Measurements from ENCODE around the gene GRK5.
"Not testable (repeated sequence)": the region's sequence is repeated elsewhere in the genome, so short reads cannot be mapped to it uniquely, and the experiment has no call there.

Gene GRK5

GRCh38 chr10:119447823-119448546 is 240.6 kb downstream of the GRK5 start:
- no peak for DNase-seq

GRCh38 chr10:119448628-119449584 is 241.5 kb downstream of the GRK5 start:
- DNase-seq: no peak

GRCh38 chr10:119449760-119450461 is 242.5 kb downstream of the GRK5 start:
- no peak for DNase-seq

- no peak for DNase-seq
Measured at GRCh38 chr10:119450606-119451299, 243.4 kb downstream of the GRK5 start.

GRCh38 chr10:119451300-119451896 is 244.0 kb downstream of the GRK5 start:
- no peak for DNase-seq

- DNase-seq: no peak
Measured at GRCh38 chr10:119452396-119452795, 245.0 kb downstream of the GRK5 start.

GRCh38 chr10:119453313-119453712 is 245.9 kb downstream of the GRK5 start:
- no peak for DNase-seq

GRCh38 chr10:119454316-119454715 is 246.9 kb downstream of the GRK5 start:
- DNase-seq: no peak

GRCh38 chr10:119454990-119455389 is 247.6 kb downstream of the GRK5 start:
- no peak for DNase-seq

GRCh38 chr10:119455609-119456434 is 248.5 kb downstream of the GRK5 start:
- no peak for DNase-seq

GRCh38 chr10:119456435-119456810 is 249.1 kb downstream of the GRK5 start:
- DNase-seq: no peak

GRCh38 chr10:119457966-119458766 is 250.8 kb downstream of the GRK5 start:
- no peak for DNase-seq

GRCh38 chr10:119459681-119460340 is 252.4 kb downstream of the GRK5 start:
- no peak for DNase-seq

- DNase-seq: no peak
Measured at GRCh38 chr10:119460369-119461195, 253.2 kb downstream of the GRK5 start.

GRCh38 chr10:119461380-119461779 is 254.0 kb downstream of the GRK5 start:
- DNase-seq: no peak

- DNase-seq: no peak
Measured at GRCh38 chr10:119461923-119462322, 254.6 kb downstream of the GRK5 start.

- DNase-seq: no peak
Measured at GRCh38 chr10:119462773-119463172, 255.4 kb downstream of the GRK5 start.

- not testable (repeated sequence) for DNase-seq
Measured at GRCh38 chr10:119463195-119463594, 255.8 kb downstream of the GRK5 start.

- no peak for DNase-seq
Measured at GRCh38 chr10:119465085-119465484, 257.7 kb downstream of the GRK5 start.

Measured in effector CD8-positive, alpha-beta T cell (primary cell).